Measurements from ENCODE around the gene B3GNT7. TPM values are rescaled to one million over a fixed set of nuclear protein-coding genes. Genes with fewer than 3 reads are reported as not detected.
A peak's percentile ranks its signal among the peaks of the same experiment; 100 is the strongest.

B3GNT7 gene
- total and polyA plus RNA-seq, 2 of the 4 experiments (the other 2 are of a cell fraction) = under 0.01 to 0.03 TPM

DNA sequence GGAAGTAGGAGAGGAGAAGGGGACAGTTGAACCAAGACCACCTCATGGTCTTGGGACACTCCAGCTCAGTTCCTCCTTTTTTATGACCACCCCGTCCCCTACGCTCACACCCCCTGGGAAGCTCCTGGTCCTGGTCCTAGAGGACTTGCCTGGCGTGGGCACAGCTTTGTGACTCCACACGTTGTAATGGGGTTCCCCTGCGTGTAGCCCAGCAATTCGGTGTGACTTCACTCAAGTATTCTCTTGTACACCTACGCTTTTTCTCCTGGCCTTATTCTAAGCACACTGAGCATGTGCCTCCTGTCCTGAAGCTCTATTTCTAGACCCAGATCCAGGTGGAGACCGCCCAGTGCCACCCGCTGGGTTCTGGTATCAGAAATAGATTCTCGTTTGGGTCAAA is 36.1 kb upstream of the B3GNT7 start:
- H2BK5ac ChIP-seq (ENCODE audit: low read depth, low read length, poor library complexity, severe bottlenecking) = no peak overlapping the region
- H3K79me1 ChIP-seq (ENCODE audit: low read depth in 1 of 2, low read length in 2 of 2) = no peaks in the 10 kb centered on the region
- no TSS peak for BruUV-seq (replicated peaks)
- in situ Hi-C loops (cut with MboI; ENCODE audit: low sequenced_read_pairs) (no loop called here), dilution Hi-C loops (cut with HindIII; ENCODE audit: low sequenced_read_pairs, unreplicated experiment) (no loop called here), intact Hi-C loops (cut with micrococcal nuclease) (no loop called here)
- H3K9me3 ChIP-seq (ENCODE audit: control insufficient read depth, insufficient read depth, low read length) = no peaks in the 10 kb centered on the region
- H3K9me1 ChIP-seq (ENCODE audit: insufficient read depth, low read length) = peaks cover 3% of the 10 kb centered on the region; the same call in 1 of the 2 replicates
- H4K8ac ChIP-seq (ENCODE audit: low read depth in 2 of 2, low read length in 2 of 2) = no peak overlapping the region
- 87% methylated on average over 9 of the region's 10 CpGs; no CpG with 5 or more reads in 1 of the 2 experiments for WGBS, 2 experiments (ENCODE audit: extremely low coverage in 2 of 2, insufficient read length in 1 of 2)
- CTCF ChIA-PET = interaction anchor here (0.8 kb wide), 1 partner anchor 8 kb away, joined by 4 read pairs; no protein-coding TSS in a partner anchor
- H3K27ac ChIP-seq (ENCODE audit: insufficient read depth, low read length) = no peak overlapping the region
- TF ChIP-seq, protein P1, sequence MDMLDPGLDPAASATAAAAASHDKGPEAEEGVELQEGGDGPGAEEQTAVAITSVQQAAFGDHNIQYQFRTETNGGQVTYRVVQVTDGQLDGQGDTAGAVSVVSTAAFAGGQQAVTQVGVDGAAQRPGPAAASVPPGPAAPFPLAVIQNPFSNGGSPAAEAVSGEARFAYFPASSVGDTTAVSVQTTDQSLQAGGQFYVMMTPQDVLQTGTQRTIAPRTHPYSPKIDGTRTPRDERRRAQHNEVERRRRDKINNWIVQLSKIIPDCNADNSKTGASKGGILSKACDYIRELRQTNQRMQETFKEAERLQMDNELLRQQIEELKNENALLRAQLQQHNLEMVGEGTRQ (IDR thresholded peaks at IDR 0.05; ENCODE audit: low read depth, low read length) = no peak
- TF ChIP-seq, protein P2, sequence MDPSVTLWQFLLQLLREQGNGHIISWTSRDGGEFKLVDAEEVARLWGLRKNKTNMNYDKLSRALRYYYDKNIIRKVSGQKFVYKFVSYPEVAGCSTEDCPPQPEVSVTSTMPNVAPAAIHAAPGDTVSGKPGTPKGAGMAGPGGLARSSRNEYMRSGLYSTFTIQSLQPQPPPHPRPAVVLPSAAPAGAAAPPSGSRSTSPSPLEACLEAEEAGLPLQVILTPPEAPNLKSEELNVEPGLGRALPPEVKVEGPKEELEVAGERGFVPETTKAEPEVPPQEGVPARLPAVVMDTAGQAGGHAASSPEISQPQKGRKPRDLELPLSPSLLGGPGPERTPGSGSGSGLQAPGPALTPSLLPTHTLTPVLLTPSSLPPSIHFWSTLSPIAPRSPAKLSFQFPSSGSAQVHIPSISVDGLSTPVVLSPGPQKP (IDR thresholded peaks at IDR 0.05; ENCODE audit: borderline replicate concordance, low read depth, low read length) = no peak
- TF ChIP-seq SMC3 (IDR thresholded peaks at IDR 0.05; ENCODE audit: low read depth, low read length) = no peak
- no peak for TF ChIP-seq NFE2L2 (IDR thresholded peaks at IDR 0.05; ENCODE audit: low read depth, low read length)
- no peak for TF ChIP-seq MAFK (IDR thresholded peaks at IDR 0.05; ENCODE audit: low read depth, low read length)
- POLR2A ChIA-PET (ENCODE audit: unreplicated experiment) = no interaction called here
- no peak overlapping the region for H2BK20ac ChIP-seq (ENCODE audit: low read depth, low read length)
- no peak overlapping the region for H2BK15ac ChIP-seq (ENCODE audit: low read depth, low read length)
- no peak overlapping the region for H4K91ac ChIP-seq (ENCODE audit: insufficient read depth, low read depth, low read length)
- H3K4ac ChIP-seq (ENCODE audit: low read depth, low read length) = no peak overlapping the region
- H3K4me1 ChIP-seq (ENCODE audit: control insufficient read depth, insufficient read depth, low read length) = no peaks in the 10 kb centered on the region
- H4K20me1 ChIP-seq (ENCODE audit: insufficient read depth, low read length) = no peaks in the 10 kb centered on the region
- no peak overlapping the region for H3K9ac ChIP-seq (ENCODE audit: low read depth, low read length)
- H3K4me3 ChIP-seq (ENCODE audit: insufficient read depth, low read depth, low read length) = no peak overlapping the region
- ATAC-seq (ENCODE audit: low read depth) = no peak
- H3K36me3 ChIP-seq (ENCODE audit: control insufficient read depth, insufficient read depth, low read length) = peaks cover 8% of the 10 kb centered on the region; the same call in 1 of the 2 replicates
- no peak for DNase-seq
- H3K27me3 ChIP-seq (ENCODE audit: control insufficient read depth, insufficient read depth, low read length) = no peaks in the 10 kb centered on the region
- H2AK5ac ChIP-seq (ENCODE audit: low read depth, low read length) = no peak overlapping the region
- H3K4me2 ChIP-seq (ENCODE audit: low read depth, low read length) = no peak overlapping the region
- H3K23ac ChIP-seq (ENCODE audit: low read depth, low read length) = no peak overlapping the region
- H4K5ac ChIP-seq (ENCODE audit: low read depth, low read length) = no peak overlapping the region
- peak overlapping the region; percentile 22 for H2AK9ac ChIP-seq (replicated peaks; ENCODE audit: low read depth, low read length, poor library complexity)
- no peak overlapping the region for H3K18ac ChIP-seq (ENCODE audit: low read depth, low read length)
- no peak overlapping the region for H3K56ac ChIP-seq (ENCODE audit: extremely low read depth, insufficient read depth, low read length)
- H2AFZ ChIP-seq (replicated peaks; ENCODE audit: low read length, poor library complexity) = no peak overlapping the region
- H2BK120ac ChIP-seq (ENCODE audit: low read depth, low read length) = no peak overlapping the region
- no peak overlapping the region for H3K14ac ChIP-seq (replicated peaks; ENCODE audit: low read depth, low read length)

All from IMR-90 (cell line).